IMR-90 (cell line): ENCODE measurements around the gene NINJ2.

Source experiments
- BHLHE40 ChIP-seq: fragments of 150-350 bp; IDR thresholded peaks from 2 replicates; pipeline ENCODE4 v1.6.1; 2016; ENCODE audit warnings: mild to moderate bottlenecking, low read depth, low read length
- CEBPB ChIP-seq: IDR thresholded peaks from 2 replicates; pipeline ENCODE4 v1.6.1; 2012; ENCODE audit warnings: low read depth, low read length, improper control_type of control experiment
- CHD1 ChIP-seq: IDR thresholded peaks from 2 replicates; pipeline ENCODE4 v1.6.1; 2012; ENCODE audit warnings: low read depth, low read length, improper control_type of control experiment
- ELK1 ChIP-seq: fragments of 150-350 bp; IDR thresholded peaks from 2 replicates; pipeline ENCODE4 v1.6.1; 2016; ENCODE audit warnings: low read depth, mild to moderate bottlenecking, low read length, moderate library complexity, borderline replicate concordance
- MAZ ChIP-seq: IDR thresholded peaks from 2 replicates; pipeline ENCODE4 v1.6.1; 2012; ENCODE audit warnings: low read depth, mild to moderate bottlenecking, low read length, improper control_type of control experiment, moderate library complexity, borderline replicate concordance
- MXI1 ChIP-seq: IDR thresholded peaks from 2 replicates; pipeline ENCODE4 v1.6.1; 2012; ENCODE audit warnings: low read depth, mild to moderate bottlenecking, low read length, moderate library complexity, borderline replicate concordance
- NFE2L2 ChIP-seq: fragments of 150-350 bp; IDR thresholded peaks from 2 replicates; pipeline ENCODE4 v1.6.1; 2016; ENCODE audit warnings: low read depth, mild to moderate bottlenecking, low read length
- POLR2A ChIP-seq: IDR thresholded peaks from 2 replicates; pipeline ENCODE4 v1.6.1; 2012; ENCODE audit warnings: mild to moderate bottlenecking, low read depth, low read length
- RAD21 ChIP-seq: IDR thresholded peaks from 2 replicates; pipeline ENCODE4 v1.6.1; 2012; ENCODE audit warnings: low read length, improper control_type of control experiment
- RFX5 ChIP-seq: IDR thresholded peaks from 2 replicates; pipeline ENCODE4 v1.8.0; 2012; ENCODE audit warnings: low read depth, mild to moderate bottlenecking, low read length, moderate library complexity
- SMC3 ChIP-seq: fragments of 150-350 bp; IDR thresholded peaks from 2 replicates; pipeline ENCODE4 v1.6.1; 2016; ENCODE audit warnings: low read depth, mild to moderate bottlenecking, antibody characterized with exemption, low read length, moderate library complexity
- TF ChIP-seq, protein P1 (sequence below): conservative IDR thresholded peaks from 2 replicates; pipeline ENCODE4 v1.5.1; 2012; ENCODE audit warnings: mild to moderate bottlenecking, low read depth, low read length, improper control_type of control experiment

DNA sequence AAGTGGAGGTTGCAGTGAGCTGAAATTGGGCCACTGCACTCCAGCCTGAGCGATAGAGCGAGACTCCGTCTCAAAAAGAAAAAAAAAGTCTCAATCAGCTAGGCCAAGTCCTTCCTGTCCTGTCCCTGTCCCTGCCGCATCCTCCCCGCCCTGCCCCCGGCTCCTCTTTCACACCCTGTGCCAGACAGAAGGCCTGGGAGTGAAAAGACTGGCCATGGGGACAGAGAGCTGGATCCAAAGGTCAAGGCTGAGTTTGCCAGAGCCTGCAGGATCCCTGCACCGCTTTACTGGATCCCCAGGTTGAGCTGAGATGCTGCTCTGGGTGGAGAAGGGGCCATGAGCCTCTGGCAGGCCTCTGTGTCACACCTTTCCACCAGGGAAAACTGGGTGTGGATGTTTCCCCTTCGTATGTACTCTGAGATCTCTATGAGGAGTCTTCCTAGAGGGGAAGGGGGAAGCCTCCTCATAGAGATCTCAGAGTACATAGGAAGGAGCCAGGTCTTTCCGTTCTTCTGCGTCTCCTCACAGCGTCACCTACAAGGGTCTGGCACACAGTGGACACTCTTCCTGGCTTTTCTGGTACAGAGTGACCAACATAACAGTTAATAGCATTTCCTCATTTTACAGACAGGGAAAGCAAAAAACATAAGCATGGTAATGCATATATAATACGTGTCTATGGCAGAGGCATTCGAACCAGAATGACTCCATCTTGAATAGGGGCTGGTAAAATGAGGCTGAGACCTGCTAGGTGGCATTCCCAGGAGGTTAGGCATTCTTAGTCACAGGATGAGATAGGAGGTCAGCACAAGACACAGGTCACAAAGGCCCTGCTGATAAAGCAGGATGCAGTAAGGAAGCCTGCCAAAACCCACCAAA is 35.1 kb downstream of the NINJ2 start:
- TF ChIP-seq, protein P1, sequence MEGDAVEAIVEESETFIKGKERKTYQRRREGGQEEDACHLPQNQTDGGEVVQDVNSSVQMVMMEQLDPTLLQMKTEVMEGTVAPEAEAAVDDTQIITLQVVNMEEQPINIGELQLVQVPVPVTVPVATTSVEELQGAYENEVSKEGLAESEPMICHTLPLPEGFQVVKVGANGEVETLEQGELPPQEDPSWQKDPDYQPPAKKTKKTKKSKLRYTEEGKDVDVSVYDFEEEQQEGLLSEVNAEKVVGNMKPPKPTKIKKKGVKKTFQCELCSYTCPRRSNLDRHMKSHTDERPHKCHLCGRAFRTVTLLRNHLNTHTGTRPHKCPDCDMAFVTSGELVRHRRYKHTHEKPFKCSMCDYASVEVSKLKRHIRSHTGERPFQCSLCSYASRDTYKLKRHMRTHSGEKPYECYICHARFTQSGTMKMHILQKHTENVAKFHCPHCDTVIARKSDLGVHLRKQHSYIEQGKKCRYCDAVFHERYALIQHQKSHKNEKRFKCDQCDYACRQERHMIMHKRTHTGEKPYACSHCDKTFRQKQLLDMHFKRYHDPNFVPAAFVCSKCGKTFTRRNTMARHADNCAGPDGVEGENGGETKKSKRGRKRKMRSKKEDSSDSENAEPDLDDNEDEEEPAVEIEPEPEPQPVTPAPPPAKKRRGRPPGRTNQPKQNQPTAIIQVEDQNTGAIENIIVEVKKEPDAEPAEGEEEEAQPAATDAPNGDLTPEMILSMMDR: no peak
- no peak for TF ChIP-seq POLR2A
- no peak for TF ChIP-seq CEBPB
- no peak for TF ChIP-seq NFE2L2
- no peak for TF ChIP-seq CHD1
- no peak for TF ChIP-seq SMC3
- TF ChIP-seq RFX5: no peak
- TF ChIP-seq MAZ: no peak
- TF ChIP-seq RAD21: no peak
- no peak for TF ChIP-seq BHLHE40
- TF ChIP-seq ELK1: no peak
- TF ChIP-seq MXI1: no peak
